PC-3 (cell line): Measurements from ENCODE around the gene ESYT2.

Experiments
- CTCF ChIP-seq: fragments of 300-600 bp; sonication (generic); conservative IDR thresholded peaks from 2 replicates; pipeline ENCODE4 v1.5.1; 2017; ENCODE audit warnings: antibody characterized with exemption, low read depth, mild to moderate bottlenecking, low read length
- EZH2 ChIP-seq: fragments of 300-600 bp; sonication (generic); IDR thresholded peaks from one replicate; pipeline ENCODE4 v1.6.1; 2017; ENCODE audit warnings: antibody characterized with exemption, mild to moderate bottlenecking, low read length; ENCODE audit not compliant: unreplicated experiment
- EZH2phosphoT487 ChIP-seq: fragments of 300-600 bp; sonication (generic); IDR thresholded peaks from 2 replicates; pipeline ENCODE4 v1.6.1; 2018; ENCODE audit warnings: mild to moderate bottlenecking, antibody characterized with exemption, low read length, borderline replicate concordance

- TF ChIP-seq CTCF, result no peak
- TF ChIP-seq EZH2, result no peak
- no peak for TF ChIP-seq EZH2phosphoT487
Observed at GRCh38 chr7:158689488-158689887, 139.8 kb downstream of the ESYT2 start.
